AG09319 (cell line): Measurements from ENCODE around the gene AUTS2.
A peak's percentile ranks its signal among the peaks of the same experiment; 100 is the strongest.

Experiments used
- DNase-seq: peaks from one replicate; pipeline ENCODE4 v3.0.0-alpha.2; 2010; ENCODE audit warnings: low read depth; ENCODE audit errors: extremely low read depth
- TF ChIP-seq, protein P1 (sequence below): IDR thresholded peaks from 2 replicates; pipeline ENCODE4 v1.5.1; 2011; ENCODE audit warnings: low read depth, mild to moderate bottlenecking, inconsistent platforms, low read length, moderate library complexity

Gene AUTS2

GRCh38 chr7:70040051-70040450, 441.8 kb downstream of the AUTS2 start:
- DNase-seq = no peak
- TF ChIP-seq, protein P1, sequence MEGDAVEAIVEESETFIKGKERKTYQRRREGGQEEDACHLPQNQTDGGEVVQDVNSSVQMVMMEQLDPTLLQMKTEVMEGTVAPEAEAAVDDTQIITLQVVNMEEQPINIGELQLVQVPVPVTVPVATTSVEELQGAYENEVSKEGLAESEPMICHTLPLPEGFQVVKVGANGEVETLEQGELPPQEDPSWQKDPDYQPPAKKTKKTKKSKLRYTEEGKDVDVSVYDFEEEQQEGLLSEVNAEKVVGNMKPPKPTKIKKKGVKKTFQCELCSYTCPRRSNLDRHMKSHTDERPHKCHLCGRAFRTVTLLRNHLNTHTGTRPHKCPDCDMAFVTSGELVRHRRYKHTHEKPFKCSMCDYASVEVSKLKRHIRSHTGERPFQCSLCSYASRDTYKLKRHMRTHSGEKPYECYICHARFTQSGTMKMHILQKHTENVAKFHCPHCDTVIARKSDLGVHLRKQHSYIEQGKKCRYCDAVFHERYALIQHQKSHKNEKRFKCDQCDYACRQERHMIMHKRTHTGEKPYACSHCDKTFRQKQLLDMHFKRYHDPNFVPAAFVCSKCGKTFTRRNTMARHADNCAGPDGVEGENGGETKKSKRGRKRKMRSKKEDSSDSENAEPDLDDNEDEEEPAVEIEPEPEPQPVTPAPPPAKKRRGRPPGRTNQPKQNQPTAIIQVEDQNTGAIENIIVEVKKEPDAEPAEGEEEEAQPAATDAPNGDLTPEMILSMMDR = no peak

DNA sequence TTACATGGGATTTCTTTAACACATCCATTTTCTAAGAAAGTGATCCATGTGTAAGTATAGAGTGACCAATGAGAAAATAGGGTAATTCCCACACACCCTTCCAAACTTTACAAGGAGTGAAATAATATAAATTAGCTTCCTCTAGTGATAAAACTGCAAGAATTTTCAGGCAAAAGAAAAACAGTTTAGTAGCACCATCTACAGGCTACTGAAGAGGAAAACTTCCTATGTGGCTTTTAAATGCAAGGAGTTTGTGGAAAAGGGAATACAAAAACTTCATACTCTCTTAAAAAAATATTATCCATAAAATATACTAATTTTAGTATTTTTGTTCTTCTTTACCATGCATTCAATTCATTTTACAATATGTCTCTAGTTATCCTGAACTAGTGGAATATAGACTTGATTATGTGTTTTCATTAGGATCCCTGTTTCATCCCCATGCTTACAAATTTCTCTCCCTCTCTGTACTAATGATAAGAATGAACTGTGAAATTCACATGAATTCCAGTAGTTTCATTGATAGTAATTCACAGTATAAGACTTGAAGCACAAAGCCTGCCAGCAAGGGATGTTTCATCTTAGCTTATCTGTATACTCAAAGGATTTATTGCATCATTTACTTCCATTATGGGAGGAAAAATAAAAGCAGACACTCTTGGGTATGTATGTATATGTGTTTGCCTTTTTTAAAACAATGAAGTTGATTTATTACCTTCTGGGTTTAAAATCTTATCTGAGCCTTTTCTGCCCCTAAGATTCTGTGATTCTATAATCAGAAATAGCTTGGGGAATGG, 442.9 kb downstream of the AUTS2 start:
- no peak for DNase-seq
- TF ChIP-seq, protein P1 = peak; percentile 42

DNA sequence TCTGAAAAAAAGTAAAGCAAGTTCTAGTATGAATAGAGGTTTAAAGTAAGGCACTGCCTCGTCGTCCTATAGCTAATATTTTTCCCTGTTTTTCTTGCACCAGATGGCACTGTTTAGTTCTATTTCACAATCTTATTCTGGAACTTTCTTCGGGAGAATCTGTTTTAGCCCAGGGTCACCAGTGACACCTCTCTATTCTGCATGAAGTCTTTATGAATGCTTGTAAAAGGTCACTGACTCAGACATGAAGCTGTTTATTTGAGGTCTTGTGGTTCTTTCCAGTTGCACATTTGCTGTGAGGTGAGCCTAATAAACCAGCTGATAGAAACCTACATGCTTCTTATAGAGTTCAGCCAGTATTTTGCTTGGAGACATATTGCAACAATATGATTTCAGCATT, 444.3 kb downstream of the AUTS2 start:
- TF ChIP-seq, protein P1 = peak; percentile 19
- DNase-seq = no peak

DNA sequence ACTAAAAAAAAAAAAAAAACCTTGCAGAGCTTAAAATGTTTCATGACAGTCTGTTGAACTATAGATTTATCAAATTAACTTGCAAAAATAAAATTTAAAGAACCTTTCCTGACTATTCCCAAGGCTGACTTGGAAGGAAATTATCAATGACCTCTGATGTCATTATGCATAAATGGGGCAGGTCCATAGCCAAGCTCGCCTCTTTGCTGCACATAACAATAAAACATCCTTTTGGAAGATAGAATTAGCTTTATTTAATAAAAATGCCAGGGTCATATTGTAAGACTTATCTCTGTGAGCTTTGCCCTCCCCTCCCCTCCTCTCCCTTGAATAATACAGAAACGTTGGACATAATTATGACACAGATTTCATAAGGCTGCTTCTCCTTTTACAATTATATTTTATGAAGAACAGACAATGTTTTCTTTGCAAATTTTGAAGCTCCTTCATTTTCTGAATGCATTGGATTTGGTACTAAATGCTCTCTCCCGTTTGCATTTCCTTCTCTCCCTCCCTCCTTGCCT, 444.8 kb downstream of the AUTS2 start:
- no peak for DNase-seq
- TF ChIP-seq, protein P1 = no peak

- TF ChIP-seq, protein P1 = no peak
- DNase-seq = no peak
Measured at GRCh38 chr7:70044064-70044463, 445.8 kb downstream of the AUTS2 start.

DNA sequence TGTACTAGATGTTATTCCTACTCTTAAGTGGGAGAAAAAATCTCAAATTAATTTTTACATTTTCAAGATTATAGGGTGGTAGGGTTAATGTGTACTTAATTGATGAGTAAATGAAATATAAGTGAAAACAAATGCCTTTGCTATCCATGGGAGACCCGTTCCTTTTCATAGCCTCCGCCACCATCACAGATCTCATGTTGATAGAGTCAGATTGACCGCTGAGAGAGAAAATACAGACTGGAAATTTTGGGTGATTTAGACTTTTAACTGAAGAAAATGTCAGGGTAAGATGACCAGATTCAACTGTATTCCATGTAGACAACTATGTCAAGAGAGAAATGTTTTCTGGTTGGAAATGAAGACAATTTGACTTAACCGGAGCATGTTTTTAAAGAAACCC, 446.2 kb downstream of the AUTS2 start:
- DNase-seq = no peak
- TF ChIP-seq, protein P1 = no peak

- DNase-seq = no peak
- TF ChIP-seq, protein P1 = no peak
Measured at GRCh38 chr7:70044981-70045380, 446.7 kb downstream of the AUTS2 start.
